Neural crest cell (in vitro differentiated cells): ENCODE data around the gene PAOX. TPM values are rescaled to one million over a fixed set of nuclear protein-coding genes. Genes with fewer than 3 reads are reported as not detected.

Source experiments
- DNase-seq: peaks from one replicate; pipeline ENCODE4 v3.0.0; 2021; ENCODE audit warnings: low read depth, mixed read lengths, low spot score
- H3K27ac Mint-ChIP-seq: one replicate; pipeline ENCODE4 v1.8.0; 2021; ENCODE audit warnings: mild to moderate bottlenecking, mixed read lengths; ENCODE audit not compliant: unreplicated experiment
- H3K27me3 Mint-ChIP-seq: 2 replicates; pipeline ENCODE4 v1.8.0; 2021; ENCODE audit warnings: low read depth, mild to moderate bottlenecking, mixed read lengths
- H3K36me3 Mint-ChIP-seq: 2 replicates; pipeline ENCODE4 v1.8.0; 2021; ENCODE audit warnings: low read depth, mild to moderate bottlenecking, mixed read lengths
- H3K4me1 Mint-ChIP-seq: 2 replicates; pipeline ENCODE4 v1.8.0; 2021; ENCODE audit warnings: mixed read lengths
- H3K4me3 Mint-ChIP-seq: one replicate; pipeline ENCODE4 v1.8.0; 2021; ENCODE audit warnings: mild to moderate bottlenecking, mixed read lengths
- H3K9me3 Mint-ChIP-seq: 2 replicates; pipeline ENCODE4 v1.8.0; 2021; ENCODE audit warnings: mixed read lengths
- total RNA-seq: library from RNA; stranded (reverse); gene quantifications from 2 replicates; pipeline ENCODE4 v1.2.1, GENCODE V29; 2021
- TF ChIP-seq, protein P1 (sequence below): fragments of 200-600 bp; sonication (generic); conservative IDR thresholded peaks from 2 replicates; pipeline ENCODE4 v1.5.0; 2021; ENCODE audit warnings: antibody characterized with exemption, mild to moderate bottlenecking

The PAOX gene
- total RNA-seq, 1 donor from 2014 or later, result 9.7 TPM

DNA sequence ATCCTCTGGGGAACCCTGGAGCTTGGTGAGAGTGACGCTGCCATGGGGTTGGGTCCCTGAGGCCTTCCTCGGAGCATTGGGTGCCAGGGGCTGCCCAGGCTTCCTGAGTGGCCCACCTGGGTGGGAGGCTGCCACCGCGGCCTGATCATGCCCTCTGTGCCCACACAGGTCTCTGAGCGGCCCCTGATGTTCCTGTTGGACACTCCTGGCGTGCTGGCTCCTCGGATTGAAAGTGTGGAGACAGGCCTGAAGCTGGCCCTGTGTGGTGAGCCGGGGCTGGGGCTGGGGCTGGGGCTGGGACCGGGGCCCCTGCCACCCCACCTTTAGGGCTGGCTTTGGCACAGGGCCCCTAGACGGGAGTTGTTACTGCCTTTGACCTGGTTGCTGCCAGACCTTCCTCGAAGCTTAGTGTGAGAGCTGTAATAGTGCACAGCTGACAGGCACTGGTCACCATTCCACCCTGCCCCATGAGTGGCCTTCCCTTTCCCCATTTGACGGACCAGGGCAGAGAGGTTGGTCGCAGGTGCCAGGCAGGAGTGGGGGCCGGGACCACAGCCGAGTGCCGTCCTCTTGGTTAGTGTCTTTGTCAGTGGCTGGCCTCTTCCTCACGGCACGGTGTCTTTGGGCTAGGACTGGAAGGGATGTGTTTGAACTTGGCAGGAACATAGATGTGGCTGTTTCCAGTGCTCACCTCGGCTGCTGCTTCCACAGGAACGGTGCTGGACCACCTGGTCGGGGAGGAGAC, 23.1 kb downstream of the PAOX start:
- no peak overlapping the region for H3K4me3 Mint-ChIP-seq
- no peak overlapping the region for H3K27ac Mint-ChIP-seq
- H3K27me3 Mint-ChIP-seq, result no peaks in the 10 kb centered on the region
- H3K9me3 Mint-ChIP-seq, result no peaks in the 10 kb centered on the region
- TF ChIP-seq, protein P1, sequence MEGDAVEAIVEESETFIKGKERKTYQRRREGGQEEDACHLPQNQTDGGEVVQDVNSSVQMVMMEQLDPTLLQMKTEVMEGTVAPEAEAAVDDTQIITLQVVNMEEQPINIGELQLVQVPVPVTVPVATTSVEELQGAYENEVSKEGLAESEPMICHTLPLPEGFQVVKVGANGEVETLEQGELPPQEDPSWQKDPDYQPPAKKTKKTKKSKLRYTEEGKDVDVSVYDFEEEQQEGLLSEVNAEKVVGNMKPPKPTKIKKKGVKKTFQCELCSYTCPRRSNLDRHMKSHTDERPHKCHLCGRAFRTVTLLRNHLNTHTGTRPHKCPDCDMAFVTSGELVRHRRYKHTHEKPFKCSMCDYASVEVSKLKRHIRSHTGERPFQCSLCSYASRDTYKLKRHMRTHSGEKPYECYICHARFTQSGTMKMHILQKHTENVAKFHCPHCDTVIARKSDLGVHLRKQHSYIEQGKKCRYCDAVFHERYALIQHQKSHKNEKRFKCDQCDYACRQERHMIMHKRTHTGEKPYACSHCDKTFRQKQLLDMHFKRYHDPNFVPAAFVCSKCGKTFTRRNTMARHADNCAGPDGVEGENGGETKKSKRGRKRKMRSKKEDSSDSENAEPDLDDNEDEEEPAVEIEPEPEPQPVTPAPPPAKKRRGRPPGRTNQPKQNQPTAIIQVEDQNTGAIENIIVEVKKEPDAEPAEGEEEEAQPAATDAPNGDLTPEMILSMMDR, result no peak
- no peak for DNase-seq
- H3K4me1 Mint-ChIP-seq, result peaks cover under 1% of the 10 kb centered on the region
- peaks cover 41% of the 10 kb centered on the region for H3K36me3 Mint-ChIP-seq

DNA sequence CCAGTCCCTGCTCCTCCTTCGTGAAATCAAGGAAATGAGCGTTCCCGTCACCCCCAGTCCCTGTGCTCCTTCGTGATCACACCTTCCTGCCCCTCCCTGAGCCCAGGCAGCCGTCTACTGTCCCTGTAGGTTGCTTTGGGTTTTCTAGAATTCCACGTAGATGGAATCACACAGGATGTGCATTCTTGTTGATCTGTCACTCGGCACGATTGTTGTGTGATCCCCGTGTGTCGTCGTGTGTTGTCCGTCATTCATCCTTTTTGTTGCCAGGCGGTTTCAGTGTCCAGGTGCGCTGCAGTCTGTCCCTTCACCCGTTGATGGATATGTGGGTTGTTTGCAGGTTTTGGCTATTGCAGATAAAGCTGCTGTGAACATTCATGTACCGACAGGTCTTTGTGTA, 24.3 kb downstream of the PAOX start:
- no peak for DNase-seq
- no peaks in the 10 kb centered on the region for H3K4me1 Mint-ChIP-seq
- H3K9me3 Mint-ChIP-seq, result peaks cover under 1% of the 10 kb centered on the region
- H3K36me3 Mint-ChIP-seq, result peaks cover 43% of the 10 kb centered on the region
- H3K27me3 Mint-ChIP-seq, result no peaks in the 10 kb centered on the region
- no peak overlapping the region for H3K4me3 Mint-ChIP-seq
- TF ChIP-seq, protein P1, result no peak
- H3K27ac Mint-ChIP-seq, result no peak overlapping the region

DNA sequence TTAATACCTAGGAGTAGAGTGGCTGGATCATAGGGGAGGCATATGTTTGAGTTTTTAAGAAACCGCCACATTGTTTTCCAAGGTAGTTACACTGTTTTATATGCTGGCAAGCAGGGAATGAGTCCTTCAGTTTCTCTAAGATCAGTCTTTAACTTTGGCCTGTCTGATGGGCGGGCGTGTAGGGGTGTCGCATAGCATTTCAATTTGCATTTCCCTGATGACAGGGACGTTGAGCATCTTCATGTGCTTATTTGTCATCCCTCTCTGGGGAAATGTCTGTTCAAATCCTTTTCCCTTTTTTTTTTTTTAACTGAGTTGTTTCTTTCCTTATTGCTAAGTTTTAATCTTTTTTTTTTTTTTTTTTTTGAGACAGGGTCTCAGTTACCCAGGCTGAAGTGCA, 24.7 kb downstream of the PAOX start:
- no peak for DNase-seq
- TF ChIP-seq, protein P1, result no peak
- Mint-ChIP-seq H3K4me3 (no peak overlapping the region), H3K9me3 (peaks cover 4% of the 10 kb centered on the region), H3K4me1 (no peaks in the 10 kb centered on the region), H3K36me3 (peaks cover 47% of the 10 kb centered on the region), H3K27me3 (no peaks in the 10 kb centered on the region), H3K27ac (no peak overlapping the region)

DNA sequence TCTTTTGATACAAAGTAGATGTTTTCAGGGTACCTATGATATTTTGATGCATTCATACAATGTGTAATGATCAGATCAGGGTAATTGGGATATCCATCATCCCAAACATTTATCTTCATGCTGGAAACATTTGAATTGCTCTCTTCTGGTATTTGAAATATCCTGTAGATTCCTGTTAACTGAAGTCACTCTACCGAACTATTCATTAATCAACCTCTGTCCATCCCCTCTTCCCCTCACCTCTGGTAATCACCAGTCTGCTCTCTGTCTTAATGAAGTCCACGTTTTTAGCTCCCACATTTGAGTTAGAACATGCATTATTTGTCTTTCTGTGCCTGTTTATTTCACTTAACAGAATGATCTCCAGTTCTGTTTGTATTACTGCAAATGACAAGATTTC, 26.2 kb downstream of the PAOX start:
- DNase-seq, result no peak
- H3K36me3 Mint-ChIP-seq, result peaks cover 59% of the 10 kb centered on the region
- no peak overlapping the region for H3K4me3 Mint-ChIP-seq
- peaks cover 10% of the 10 kb centered on the region for H3K9me3 Mint-ChIP-seq
- TF ChIP-seq, protein P1, result no peak
- H3K4me1 Mint-ChIP-seq, result no peaks in the 10 kb centered on the region
- H3K27me3 Mint-ChIP-seq, result no peaks in the 10 kb centered on the region
- no peak overlapping the region for H3K27ac Mint-ChIP-seq

DNA sequence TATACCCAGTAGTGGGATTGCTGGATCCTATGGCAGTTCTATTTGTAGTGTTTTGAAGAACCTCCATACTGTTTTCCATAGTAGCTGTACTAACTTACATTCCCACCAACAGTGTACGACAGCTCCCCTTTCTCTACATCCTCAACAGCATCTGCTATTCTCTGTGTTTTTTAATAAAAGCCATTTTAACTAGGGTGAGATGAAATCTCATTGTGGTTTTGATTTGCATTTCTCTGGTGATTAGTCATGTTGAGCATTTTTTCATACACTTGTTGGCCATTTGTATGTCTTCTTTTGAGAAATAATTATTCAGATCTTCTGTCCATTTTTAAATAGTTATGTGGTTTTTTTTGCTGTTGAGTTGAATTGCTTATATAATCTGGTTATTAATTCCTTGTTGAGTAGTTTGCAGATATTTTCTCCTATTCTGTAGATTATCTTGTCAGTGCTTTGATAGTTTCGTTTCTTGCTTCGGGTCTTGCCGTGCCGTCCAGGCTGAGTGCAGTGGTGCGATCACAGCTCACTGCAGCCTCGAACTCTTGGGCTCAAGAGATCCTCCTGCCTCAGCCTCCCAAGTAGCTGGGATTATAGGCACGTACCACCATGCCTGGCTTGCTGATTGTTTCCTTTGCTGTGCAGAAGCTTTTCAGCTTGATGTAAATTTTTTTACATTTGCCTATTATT, 26.9 kb downstream of the PAOX start:
- H3K27me3 Mint-ChIP-seq, result no peaks in the 10 kb centered on the region
- TF ChIP-seq, protein P1, result no peak
- no peak overlapping the region for H3K27ac Mint-ChIP-seq
- no peak overlapping the region for H3K4me3 Mint-ChIP-seq
- H3K9me3 Mint-ChIP-seq, result peaks cover 10% of the 10 kb centered on the region
- DNase-seq, result no peak
- peaks cover 66% of the 10 kb centered on the region for H3K36me3 Mint-ChIP-seq
- no peaks in the 10 kb centered on the region for H3K4me1 Mint-ChIP-seq
